Lower leg skin (tissue), 4 donors: Measurements from ENCODE around the gene WDR20. TPM values are rescaled to one million over a fixed set of nuclear protein-coding genes. Genes with fewer than 3 reads are reported as not detected.
"Not testable (repeated sequence)": the region's sequence is repeated elsewhere in the genome, so short reads cannot be mapped to it uniquely, and the experiment has no call there.

ENCODE experiments used
- DNase-seq, 2 donors: peaks; one replicate each; pipeline ENCODE4 v3.0.0-alpha.2; 2019; ENCODE audit warnings: low spot score in 2 of 2
- H3K4me3 ChIP-seq: fragments of 200-600 bp; sonication (generic); 2 replicates; pipeline ENCODE4 v1.5.1; 2017; ENCODE audit warnings: mild to moderate bottlenecking, low read depth; ENCODE audit not compliant: poor library complexity, severe bottlenecking
- POLR2A ChIP-seq, 2 donors: fragments of 450-650 bp; IDR thresholded peaks; one replicate each; pipeline ENCODE4 v1.6.1; 2016 to 2017; ENCODE audit warnings: antibody characterized with exemption in 2 of 2, mild to moderate bottlenecking in 1 of 2, moderate library complexity in 1 of 2
- whole genome bisulfite sequencing, 2 donors: methylation state at CpG; one replicate each; pipeline ENCODE4 v1.1.5; 2018; 5-methylcytosine and 5-hydroxymethylcytosine counted together
- intact Hi-C: fragments of 100-400 bp; cut with DNase I; formaldehyde crosslinking; loops from one replicate; pipeline ENCODE4 v1.15.0; 2023; ENCODE audit warnings: low total_unique reads
- total RNA-seq, 4 donors: library from RNA; depleted of rRNA; stranded (reverse); fragments of >200 nt; gene quantifications; one replicate each; pipeline ENCODE4 v1.1.0, GENCODE V29; 2016
- TF ChIP-seq, protein P1 (sequence below), 3 donors: fragments of 450-650 bp; IDR thresholded peaks; one replicate each; pipeline ENCODE4 v1.5.1; 2016; ENCODE audit warnings: antibody characterized with exemption in 3 of 3, mild to moderate bottlenecking in 3 of 3, moderate library complexity in 2 of 3

Gene WDR20
- total RNA-seq, 4 donors from 2014 or later = 33.7 to 50.8 (median 41.3) TPM

- intact Hi-C loops = no loop called here
- 51 to 55% methylated on average over 5 of the region's 5 CpGs for WGBS, 2 donors
- TF ChIP-seq, protein P1, sequence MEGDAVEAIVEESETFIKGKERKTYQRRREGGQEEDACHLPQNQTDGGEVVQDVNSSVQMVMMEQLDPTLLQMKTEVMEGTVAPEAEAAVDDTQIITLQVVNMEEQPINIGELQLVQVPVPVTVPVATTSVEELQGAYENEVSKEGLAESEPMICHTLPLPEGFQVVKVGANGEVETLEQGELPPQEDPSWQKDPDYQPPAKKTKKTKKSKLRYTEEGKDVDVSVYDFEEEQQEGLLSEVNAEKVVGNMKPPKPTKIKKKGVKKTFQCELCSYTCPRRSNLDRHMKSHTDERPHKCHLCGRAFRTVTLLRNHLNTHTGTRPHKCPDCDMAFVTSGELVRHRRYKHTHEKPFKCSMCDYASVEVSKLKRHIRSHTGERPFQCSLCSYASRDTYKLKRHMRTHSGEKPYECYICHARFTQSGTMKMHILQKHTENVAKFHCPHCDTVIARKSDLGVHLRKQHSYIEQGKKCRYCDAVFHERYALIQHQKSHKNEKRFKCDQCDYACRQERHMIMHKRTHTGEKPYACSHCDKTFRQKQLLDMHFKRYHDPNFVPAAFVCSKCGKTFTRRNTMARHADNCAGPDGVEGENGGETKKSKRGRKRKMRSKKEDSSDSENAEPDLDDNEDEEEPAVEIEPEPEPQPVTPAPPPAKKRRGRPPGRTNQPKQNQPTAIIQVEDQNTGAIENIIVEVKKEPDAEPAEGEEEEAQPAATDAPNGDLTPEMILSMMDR (IDR thresholded peaks at IDR 0.05) = no peak
- TF ChIP-seq POLR2A (IDR thresholded peaks at IDR 0.05) = no peak
- no peak for DNase-seq
- H3K4me3 ChIP-seq = no peak overlapping the region
Measured at GRCh38 chr14:102125546-102125945, 14.2 kb upstream of the WDR20 start.

- TF ChIP-seq, protein P1 (IDR thresholded peaks at IDR 0.05) = no peak
- TF ChIP-seq POLR2A (IDR thresholded peaks at IDR 0.05) = no peak
- no peak overlapping the region for H3K4me3 ChIP-seq
- intact Hi-C loops = no loop called here
- WGBS, 2 donors = 84 to 87% methylated on average over 5 of the region's 5 CpGs
- no peak for DNase-seq
Measured at GRCh38 chr14:102126807-102127455, 12.8 kb upstream of the WDR20 start.

DNA sequence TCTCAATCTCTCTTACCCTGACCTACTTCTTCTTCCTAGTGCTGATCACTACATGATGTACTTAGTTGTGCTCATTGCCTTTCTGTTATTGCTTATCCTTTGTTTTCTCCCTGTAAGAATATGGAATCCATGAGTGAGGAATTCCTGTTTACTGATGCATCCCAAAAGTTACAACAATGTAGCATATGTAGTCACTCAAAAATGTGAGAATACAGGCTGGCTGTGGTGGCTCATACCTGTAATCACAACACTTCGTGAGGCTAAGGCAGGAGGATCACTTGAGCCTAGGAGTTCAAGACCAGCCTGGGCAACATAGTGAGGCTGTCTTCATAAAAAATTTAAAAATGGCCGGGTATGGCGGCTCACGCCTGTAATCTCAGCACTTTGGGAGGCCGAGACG, 8.0 kb upstream of the WDR20 start:
- TF ChIP-seq POLR2A (IDR thresholded peaks at IDR 0.05) = no peak
- TF ChIP-seq, protein P1 (IDR thresholded peaks at IDR 0.05) = no peak
- intact Hi-C loops = no loop called here

GRCh38 chr14:102134021-102134420, 5.7 kb upstream of the WDR20 start:
- H3K4me3 ChIP-seq, intact Hi-C loops, DNase-seq: not testable (repeated sequence)
- 87% methylated on average over 9 of the region's 9 CpGs for WGBS, 2 donors

More for the DNA sequence above, 8.0 kb upstream of the WDR20 start:
- no peak overlapping the region for H3K4me3 ChIP-seq
- WGBS, 2 donors = 78 to 85% methylated on average over 6 of the region's 6 CpGs
- no peak for DNase-seq

GRCh38 chr14:102134719-102135118, 5.0 kb upstream of the WDR20 start:
- 90 to 94% methylated on average over 10 of the region's 10 CpGs for WGBS, 2 donors
- intact Hi-C loops, H3K4me3 ChIP-seq, DNase-seq: not testable (repeated sequence)

GRCh38 chr14:102135456-102135855, 4.2 kb upstream of the WDR20 start:
- WGBS, 2 donors = 96 to 97% methylated on average over 7 to 24 of the region's 30 CpGs
- DNase-seq, H3K4me3 ChIP-seq, intact Hi-C loops: not testable (repeated sequence)

DNA sequence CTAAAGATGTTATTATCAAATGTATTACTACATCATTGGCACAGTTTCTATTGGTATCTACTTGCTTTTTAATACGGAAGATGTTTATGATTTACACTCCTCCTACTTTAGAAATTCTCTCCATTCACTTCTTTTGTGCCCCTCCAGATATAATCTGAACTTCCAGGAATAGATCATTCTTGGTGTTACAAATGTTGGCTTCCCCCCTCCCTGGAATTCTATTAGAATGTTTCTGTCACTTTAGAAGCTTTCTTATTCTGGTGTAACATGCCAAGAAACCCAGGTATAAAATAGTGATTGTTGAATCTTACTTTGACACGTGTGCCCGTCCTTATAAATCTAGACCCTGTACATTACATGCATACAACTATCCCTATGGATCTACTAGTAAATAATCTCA, 1.2 kb upstream of the WDR20 start:
- 18 to 27% methylated on average over 3 of the region's 3 CpGs for WGBS, 2 donors
- DNase-seq = no peak
- intact Hi-C loops = no loop called here
- H3K4me3 ChIP-seq = no peak overlapping the region
- TF ChIP-seq, protein P1 (IDR thresholded peaks at IDR 0.05) = no peak
- no peak for TF ChIP-seq POLR2A (IDR thresholded peaks at IDR 0.05)
